D341Med (cell line): ENCODE measurements around the gene SLC35A5.

Source experiments
- DNase-seq: peaks from one replicate; pipeline ENCODE4 v3.0.0; 2012; ENCODE audit warnings: low spot score

The SLC35A5 gene

DNA sequence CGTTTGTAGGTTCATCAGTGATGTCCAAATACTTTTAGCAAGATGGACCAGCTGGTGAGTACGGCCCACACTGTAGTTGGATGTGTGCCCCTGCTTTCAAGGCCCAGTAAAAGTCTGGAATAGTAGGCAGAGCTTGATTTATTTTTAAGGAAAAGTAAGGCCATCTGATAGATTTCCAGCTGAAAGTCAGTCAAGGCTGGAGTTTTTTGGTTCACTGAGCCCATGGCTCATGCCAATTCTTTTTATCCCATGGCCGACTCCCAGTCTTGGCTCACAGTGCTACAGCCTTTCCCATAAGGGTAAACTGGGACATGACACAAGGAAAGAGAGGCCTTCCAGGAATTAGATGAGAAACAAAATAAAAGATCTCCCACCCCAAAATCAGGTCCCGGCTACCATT is 65.6 kb downstream of the SLC35A5 start:
- no peak for DNase-seq

- DNase-seq = peak; percentile 44
Observed at GRCh38 chr3:112627919-112628466, 66.1 kb downstream of the SLC35A5 start.

DNA sequence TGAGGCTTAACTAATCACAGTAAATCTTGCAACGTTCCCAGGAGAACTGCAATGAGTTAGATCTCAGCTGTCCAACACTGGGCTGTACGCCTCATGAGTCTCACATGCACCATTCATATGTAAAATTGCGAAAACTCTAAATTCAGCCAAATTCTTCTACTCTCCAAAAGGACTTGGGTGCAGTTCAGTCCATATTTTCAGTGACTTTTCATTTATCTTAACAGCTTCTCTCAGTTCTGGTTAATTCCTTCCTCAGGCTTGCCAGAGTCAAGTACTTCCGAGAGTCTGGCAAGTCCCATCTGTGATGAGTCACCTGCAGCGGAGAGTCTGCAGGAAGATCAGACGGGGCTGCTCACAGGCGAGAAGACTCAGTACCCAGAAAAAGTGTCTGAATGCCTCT is 67.6 kb downstream of the SLC35A5 start:
- DNase-seq = peak; percentile 41

- DNase-seq = no peak
Observed at GRCh38 chr3:112631257-112631656, 69.4 kb downstream of the SLC35A5 start.

- DNase-seq = no peak
Observed at GRCh38 chr3:112632596-112632995, 70.8 kb downstream of the SLC35A5 start.

- DNase-seq = no peak
Observed at GRCh38 chr3:112633191-112633590, 71.3 kb downstream of the SLC35A5 start.

GRCh38 chr3:112633757-112634156 is 71.9 kb downstream of the SLC35A5 start:
- no peak for DNase-seq

DNA sequence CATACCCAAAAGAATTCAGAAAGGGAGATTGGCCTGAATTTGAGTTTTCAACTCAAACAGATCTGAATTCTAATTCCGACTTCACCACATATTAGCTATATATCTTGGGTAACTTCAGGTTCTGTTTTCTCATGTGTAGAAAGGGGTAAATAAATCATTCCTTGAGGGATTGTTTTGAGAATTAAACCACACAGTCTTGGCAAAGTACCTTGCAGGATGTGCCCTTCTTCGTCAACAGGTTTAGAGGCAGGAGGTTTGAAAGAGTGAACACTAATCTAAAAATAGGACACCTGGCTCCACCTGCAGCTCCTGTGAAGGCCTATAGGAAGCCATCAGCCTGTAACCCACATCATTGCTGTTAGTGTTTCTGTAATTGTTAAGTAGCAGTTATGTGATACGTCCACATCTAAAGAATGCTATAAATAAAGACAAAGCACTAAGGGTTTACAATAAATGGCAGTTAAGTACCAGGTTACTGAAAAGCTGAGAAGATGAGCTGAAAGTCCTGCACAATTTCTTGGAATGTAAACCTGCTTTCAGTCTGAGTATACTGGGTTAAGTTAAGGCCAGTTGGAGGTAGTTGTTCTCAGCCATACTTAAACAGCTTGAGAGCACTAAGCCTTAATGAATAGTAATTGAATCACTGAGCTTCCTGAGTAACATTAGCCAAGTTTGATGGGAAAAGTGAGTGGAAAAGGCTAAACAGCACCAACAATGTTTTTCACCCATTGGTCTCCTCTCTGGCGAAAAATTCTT is 73.1 kb downstream of the SLC35A5 start:
- no peak for DNase-seq
